Astrocyte of the spinal cord (primary cell): Measurements from ENCODE around the gene PTBP1.

ENCODE experiments used
- DNase-seq: peaks from one replicate; pipeline ENCODE4 v3.0.0; 2011; ENCODE audit warnings: low read depth, low spot score
- H3K4me3 ChIP-seq: 2 replicates; pipeline ENCODE4 v1.5.1; 2011; ENCODE audit warnings: low read depth, mild to moderate bottlenecking, low read length, moderate library complexity
- CTCF ChIP-seq: IDR thresholded peaks from 2 replicates; pipeline ENCODE4 v1.5.1; 2012; ENCODE audit warnings: low read depth, mild to moderate bottlenecking, low read length, inconsistent platforms
- in situ Hi-C: cut with HindIII; loops from 2 replicates; pipeline ENCODE4 v1.10.0; 2017; ENCODE audit warnings: low sequenced_read_pairs

PTBP1 gene

GRCh38 chr19:807627-808422 is 10.6 kb downstream of the PTBP1 start:
- no peak for TF ChIP-seq CTCF
- DNase-seq, result no peak
- H3K4me3 ChIP-seq, result no peak overlapping the region
- in situ Hi-C loops, result no loop called here

DNA sequence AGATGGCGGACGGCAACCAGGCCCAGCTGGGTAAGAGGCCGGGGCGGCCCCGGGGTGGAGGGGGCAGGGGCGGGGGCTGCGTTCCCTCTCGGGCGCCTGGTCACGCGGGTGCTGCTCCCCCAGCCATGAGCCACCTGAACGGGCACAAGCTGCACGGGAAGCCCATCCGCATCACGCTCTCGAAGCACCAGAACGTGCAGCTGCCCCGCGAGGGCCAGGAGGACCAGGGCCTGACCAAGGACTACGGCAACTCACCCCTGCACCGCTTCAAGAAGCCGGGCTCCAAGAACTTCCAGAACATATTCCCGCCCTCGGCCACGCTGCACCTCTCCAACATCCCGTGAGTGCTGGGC is 11.1 kb downstream of the PTBP1 start:
- TF ChIP-seq CTCF, result no peak
- no peak for DNase-seq
- H3K4me3 ChIP-seq, result no peak overlapping the region
- in situ Hi-C loops, result no loop called here

DNA sequence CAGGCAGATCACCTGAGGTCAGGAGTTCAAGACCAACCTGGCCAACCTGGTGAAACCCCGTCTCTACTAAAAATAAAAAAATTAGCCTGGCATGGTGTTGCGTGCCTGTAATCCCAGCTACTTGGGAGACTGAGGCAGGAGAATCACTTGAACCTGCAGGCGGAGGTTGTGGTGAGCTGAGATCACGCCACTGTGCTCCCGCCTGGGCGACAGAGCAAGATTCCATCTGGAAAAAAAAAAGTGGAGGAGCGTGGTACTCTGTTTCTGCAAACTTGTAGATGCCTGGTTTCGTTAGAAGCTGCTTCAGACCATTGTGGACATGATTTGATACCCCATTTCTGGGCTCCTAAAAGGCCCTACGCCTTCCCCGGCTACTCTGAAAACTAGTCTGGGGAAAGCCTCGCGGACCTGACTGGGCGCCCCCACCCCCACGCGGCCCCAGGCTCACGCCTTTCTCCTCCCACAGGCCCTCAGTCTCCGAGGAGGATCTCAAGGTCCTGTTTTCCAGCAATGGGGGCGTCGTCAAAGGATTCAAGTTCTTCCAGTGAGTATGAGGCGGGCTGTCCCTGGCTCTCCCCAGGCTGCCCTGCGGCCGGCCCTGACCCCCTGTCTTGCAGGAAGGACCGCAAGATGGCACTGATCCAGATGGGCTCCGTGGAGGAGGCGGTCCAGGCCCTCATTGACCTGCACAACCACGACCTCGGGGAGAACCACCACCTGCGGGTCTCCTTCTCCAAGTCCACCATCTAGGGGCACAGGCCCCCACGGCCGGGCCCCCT is 13.0 kb downstream of the PTBP1 start:
- TF ChIP-seq CTCF, result no peak
- no peak for DNase-seq
- H3K4me3 ChIP-seq, result no peak overlapping the region
- in situ Hi-C loops, result no loop called here

- H3K4me3 ChIP-seq, result no peak overlapping the region
- in situ Hi-C loops, result no loop called here
- TF ChIP-seq CTCF, result no peak
- DNase-seq, result no peak
Observed at GRCh38 chr19:810883-811489, 13.7 kb downstream of the PTBP1 start.

DNA sequence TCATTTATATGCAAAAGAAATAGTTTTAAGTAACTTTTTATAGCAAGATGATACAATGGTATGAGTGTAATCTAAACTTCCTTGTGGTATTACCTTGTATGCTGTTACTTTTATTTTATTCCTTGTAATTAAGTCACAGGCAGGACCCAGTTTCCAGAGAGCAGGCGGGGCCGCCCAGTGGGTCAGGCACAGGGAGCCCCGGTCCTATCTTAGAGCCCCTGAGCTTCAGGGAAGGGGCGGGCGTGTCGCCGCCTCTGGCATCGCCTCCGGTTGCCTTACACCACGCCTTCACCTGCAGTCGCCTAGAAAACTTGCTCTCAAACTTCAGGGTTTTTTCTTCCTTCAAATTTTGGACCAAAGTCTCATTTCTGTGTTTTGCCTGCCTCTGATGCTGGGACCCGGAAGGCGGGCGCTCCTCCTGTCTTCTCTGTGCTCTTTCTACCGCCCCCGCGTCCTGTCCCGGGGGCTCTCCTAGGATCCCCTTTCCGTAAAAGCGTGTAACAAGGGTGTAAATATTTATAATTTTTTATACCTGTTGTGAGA is 14.3 kb downstream of the PTBP1 start:
- H3K4me3 ChIP-seq, result no peak overlapping the region
- no peak for DNase-seq
- in situ Hi-C loops, result no loop called here
- TF ChIP-seq CTCF, result no peak

GRCh38 chr19:812049-812746 is 14.9 kb downstream of the PTBP1 start:
- DNase-seq, result no peak
- in situ Hi-C loops, result no loop called here
- no peak overlapping the region for H3K4me3 ChIP-seq
- no peak for TF ChIP-seq CTCF
